Gastroesophageal sphincter (tissue), 4 donors: ENCODE measurements around the gene BRAT1. TPM values are rescaled to one million over a fixed set of nuclear protein-coding genes. Genes with fewer than 3 reads are reported as not detected.

Source experiments
- ATAC-seq: fragments of 150-250 bp; one replicate; pipeline ENCODE4 v1.9.1; 2016; ENCODE audit warnings: mild to moderate bottlenecking, moderate library complexity
- H3K27ac ChIP-seq, 4 donors: fragments of 200-600 bp; sonication (generic) in 3 of 4; 1 replicate in 3 of 4; 2 replicates in 1 of 4; pipeline ENCODE4 v1.5.1; 2016 to 2019
- H3K27me3 ChIP-seq: fragments of 200-600 bp; sonication (generic); one replicate; pipeline ENCODE4 v1.5.1; 2019
- H3K36me3 ChIP-seq, 2 donors: fragments of 200-600 bp; sonication (generic); one replicate each; pipeline ENCODE4 v1.5.1; 2019; ENCODE audit warnings: control low read depth in 1 of 2
- H3K4me1 ChIP-seq, 3 donors: fragments of 200-600 bp; sonication (generic); 1 replicate in 2 of 3; 2 replicates in 1 of 3; pipeline ENCODE4 v1.5.1; 2016 to 2019; ENCODE audit warnings: control low read depth in 2 of 3
- H3K4me3 ChIP-seq, 2 donors: fragments of 200-600 bp; sonication (generic); one replicate each; pipeline ENCODE4 v1.5.1; 2019; ENCODE audit warnings: mild to moderate bottlenecking in 1 of 2, moderate library complexity in 1 of 2
- H3K9me3 ChIP-seq, 3 donors: fragments of 200-600 bp; sonication (generic); one replicate each; pipeline ENCODE4 v1.5.1; 2017 to 2019; ENCODE audit warnings: control low read depth in 2 of 3
- CTCF ChIP-seq, 4 experiments: fragments of 200-600 bp in 2 of 4; fragments of 450-650 bp in 2 of 4; sonication (generic) in 1 of 4; IDR thresholded peaks; one replicate each; pipeline ENCODE4 v1.5.1; 2017 to 2019; ENCODE audit warnings: antibody characterized with exemption in 4 of 4, mild to moderate bottlenecking in 2 of 4, moderate library complexity in 2 of 4
- EP300 ChIP-seq: sonication (generic); formaldehyde crosslinking; IDR thresholded peaks from one replicate; pipeline ENCODE4 v1.6.1; 2017; ENCODE audit warnings: antibody characterized with exemption, mild to moderate bottlenecking
- POLR2A ChIP-seq, 2 donors: fragments of 450-650 bp; IDR thresholded peaks; one replicate each; pipeline ENCODE4 v1.6.1; 2017; ENCODE audit warnings: antibody characterized with exemption in 2 of 2, mild to moderate bottlenecking in 2 of 2, moderate library complexity in 1 of 2
- POLR2AphosphoS5 ChIP-seq: sonication (generic); formaldehyde crosslinking; IDR thresholded peaks from one replicate; pipeline ENCODE4 v1.6.1; 2017; ENCODE audit warnings: antibody characterized with exemption
- WGBS, 2 donors: methylation state at CpG; one replicate each; pipeline ENCODE4 v1.1.5; 2018; ENCODE audit warnings: low coverage in 1 of 2; 5-methylcytosine and 5-hydroxymethylcytosine counted together
- total RNA-seq, 4 donors: library from RNA; depleted of rRNA; stranded (reverse); fragments of >200 nt; gene quantifications; one replicate each; pipeline ENCODE4 v1.1.0, GENCODE V29; 2016

BRAT1 gene
- total RNA-seq, 4 donors from 2014 or later, result 19.9 to 36.0 (median 32.4) TPM

GRCh38 chr7:2510130-2510776 lies 45.1 kb downstream of the BRAT1 start:
- H3K27me3 ChIP-seq, result no peaks in the 10 kb centered on the region
- H3K9me3 ChIP-seq, result no peaks in the 10 kb centered on the region
- no peaks in the 10 kb centered on the region for H3K36me3 ChIP-seq
- ATAC-seq, result no peak
- WGBS, 2 donors, result 100% methylated on average over 1 of the region's 13 CpGs; no CpG with 5 or more reads in 1 of the 2 donors
- TF ChIP-seq EP300 (no peak), POLR2AphosphoS5 (no peak), CTCF (IDR thresholded peaks at IDR 0.05) (no peak), POLR2A (IDR thresholded peaks at IDR 0.05) (no peak)
- peaks cover 0 to 50% (median 23%) of the 10 kb centered on the region in 3 donors for H3K4me1 ChIP-seq
- H3K27ac ChIP-seq, result peak overlapping the region in 3 of 4 donors; percentile 45 to 67 (median 47)
- H3K4me3 ChIP-seq, result no peak overlapping the region

GRCh38 chr7:2509298-2509906 lies 45.9 kb downstream of the BRAT1 start:
- Histone ChIP-seq H3K4me1 (peaks cover 0 to 50% (median 23%) of the 10 kb centered on the region in 3 donors), H3K27ac (peak overlapping the region in 1 of 4 donors; percentile 46), H3K36me3 (no peaks in the 10 kb centered on the region), H3K9me3 (no peaks in the 10 kb centered on the region), H3K27me3 (no peaks in the 10 kb centered on the region), H3K4me3 (no peak overlapping the region)
- no peak for TF ChIP-seq POLR2AphosphoS5
- no peak for TF ChIP-seq POLR2A (IDR thresholded peaks at IDR 0.05)
- TF ChIP-seq CTCF (IDR thresholded peaks at IDR 0.05), result no peak
- no peak for TF ChIP-seq EP300
- ATAC-seq, result no peak
- WGBS, 2 donors, result no CpG with 5 or more reads among the region's 23 CpGs

- peak; percentile 35 for ATAC-seq
- Histone ChIP-seq H3K4me3 (no peak overlapping the region), H3K27me3 (no peaks in the 10 kb centered on the region), H3K36me3 (no peaks in the 10 kb centered on the region), H3K4me1 (peaks cover 0 to 51% (median 23%) of the 10 kb centered on the region in 3 donors), H3K27ac (peak overlapping the region in 2 of 4 donors; percentile 43 to 46), H3K9me3 (no peaks in the 10 kb centered on the region)
- 78 to 81% methylated on average over 4 to 6 of the region's 43 CpGs for WGBS, 2 donors
- no peak for TF ChIP-seq POLR2A (IDR thresholded peaks at IDR 0.05)
- no peak for TF ChIP-seq POLR2AphosphoS5
- TF ChIP-seq EP300, result no peak
- TF ChIP-seq CTCF (IDR thresholded peaks at IDR 0.05), result no peak
Measured at GRCh38 chr7:2508327-2509215, 46.8 kb downstream of the BRAT1 start.

- no peak for TF ChIP-seq EP300
- no peak for TF ChIP-seq CTCF (IDR thresholded peaks at IDR 0.05)
- no peak for TF ChIP-seq POLR2A (IDR thresholded peaks at IDR 0.05)
- no peak for TF ChIP-seq POLR2AphosphoS5
- Histone ChIP-seq H3K4me1 (peaks cover 0 to 57% (median 23%) of the 10 kb centered on the region in 3 donors), H3K27me3 (peaks cover under 1% of the 10 kb centered on the region), H3K9me3 (no peaks in the 10 kb centered on the region), H3K27ac (peak overlapping the region in 2 of 4 donors; percentile 43 to 46), H3K4me3 (no peak overlapping the region), H3K36me3 (no peaks in the 10 kb centered on the region)
- 100% methylated on average over 1 to 2 of the region's 6 CpGs for WGBS, 2 donors
- no peak for ATAC-seq
Measured at GRCh38 chr7:2507917-2508306, 47.4 kb downstream of the BRAT1 start.
